ENCODE results near the gene PAGE1. TPM values are rescaled to one million over a fixed set of nuclear protein-coding genes. Genes with fewer than 3 reads are reported as not detected.

Gene PAGE1
- total RNA-seq, 1 experiment from 2014 or later: not detected

DNA sequence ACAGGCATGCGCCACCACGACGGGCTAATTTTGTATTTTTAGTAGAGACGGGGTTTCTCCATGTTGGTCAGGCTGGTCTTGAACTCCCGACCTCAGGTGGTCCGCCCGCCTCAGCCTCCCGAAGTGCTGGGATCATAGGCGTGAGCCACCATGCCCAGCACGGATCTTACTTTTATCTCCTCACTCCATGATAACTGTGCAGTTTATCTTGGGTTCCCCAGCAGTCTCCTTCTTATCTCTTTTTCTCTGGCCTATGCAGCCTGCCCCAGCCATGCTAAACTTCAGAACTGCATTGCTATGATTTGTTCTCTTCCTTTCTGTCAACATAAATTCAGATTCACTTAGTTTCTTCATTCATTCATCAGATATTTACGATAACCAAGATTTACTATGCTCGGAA, 22.4 kb downstream of the PAGE1 start:
- no peaks in the 10 kb centered on the region for H3K27me3 ChIP-seq (replicated peaks; ENCODE audit: control insufficient read depth, insufficient read depth, low read length)
- POLR2A ChIA-PET: no interaction called here
- no peak overlapping the region for H3K27ac Mint-ChIP-seq (ENCODE audit: unreplicated experiment)
- intact Hi-C loops (cut with micrococcal nuclease; ENCODE audit: unreplicated experiment): no loop called here
- DNase-seq: no peak
- no peaks in the 10 kb centered on the region for H3K36me3 Mint-ChIP-seq (ENCODE audit: insufficient read depth, unreplicated experiment)
- H3K4me1 Mint-ChIP-seq (ENCODE audit: low read depth, unreplicated experiment): no peaks in the 10 kb centered on the region
- no peak for TF ChIP-seq CTCF (IDR thresholded peaks at IDR 0.05; ENCODE audit: insufficient read depth in 1 of 2, low read depth in 1 of 2, low read length in 1 of 2, severe bottlenecking in 1 of 2, unreplicated experiment in 1 of 2)
- no peaks in the 10 kb centered on the region for H3K9me3 ChIP-seq
- no peak overlapping the region for H3K4me3 ChIP-seq (ENCODE audit: low read depth, low read length)
- H3K4me1 ChIP-seq: no peaks in the 10 kb centered on the region
- H3K4me3 Mint-ChIP-seq (ENCODE audit: unreplicated experiment): no peak overlapping the region
- no peaks in the 10 kb centered on the region for H3K27me3 Mint-ChIP-seq (ENCODE audit: insufficient read depth, unreplicated experiment)
- H3K9me3 Mint-ChIP-seq (ENCODE audit: unreplicated experiment): peaks cover 9% of the 10 kb centered on the region
- no peaks in the 10 kb centered on the region for H3K36me3 ChIP-seq (ENCODE audit: control insufficient read depth, insufficient read depth, low read length)
- no TSS peak for BruUV-seq (replicated peaks)
- CTCF ChIA-PET: no interaction called here

DNA sequence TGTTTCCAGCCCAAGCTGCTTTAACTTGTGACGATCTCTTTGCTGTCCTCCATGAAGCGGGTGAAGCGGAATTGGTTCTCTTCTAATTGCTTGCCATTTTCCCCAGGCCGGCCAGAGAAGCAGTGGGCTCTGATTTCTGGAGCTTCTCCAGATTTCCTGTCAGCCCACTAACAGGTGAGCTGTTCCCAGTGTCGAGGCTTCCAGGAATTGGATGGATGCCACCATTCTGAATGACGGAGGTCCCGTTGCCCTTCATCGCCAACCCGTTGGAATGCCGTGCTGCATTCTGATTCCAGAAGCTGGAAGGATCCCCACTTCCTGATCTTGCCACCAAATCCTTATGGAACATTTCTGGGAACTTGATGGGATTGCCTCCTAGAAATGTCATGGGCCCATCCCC, 31.0 kb downstream of the PAGE1 start:
- H3K9me3 ChIP-seq: no peaks in the 10 kb centered on the region
- no peaks in the 10 kb centered on the region; the same call in 1 of the 2 replicates for H3K4me1 ChIP-seq
- Mint-ChIP-seq H3K36me3 (ENCODE audit: insufficient read depth, unreplicated experiment) (no peaks in the 10 kb centered on the region), H3K27me3 (ENCODE audit: insufficient read depth, unreplicated experiment) (no peaks in the 10 kb centered on the region), H3K9me3 (ENCODE audit: unreplicated experiment) (no peaks in the 10 kb centered on the region), H3K27ac (ENCODE audit: unreplicated experiment) (no peak overlapping the region), H3K4me3 (ENCODE audit: unreplicated experiment) (no peak overlapping the region), H3K4me1 (ENCODE audit: low read depth, unreplicated experiment) (peaks cover 7% of the 10 kb centered on the region)
- no TSS peak for BruUV-seq (replicated peaks)
- ChIA-PET POLR2A (no interaction called here), CTCF (no interaction called here)
- no peak for TF ChIP-seq CTCF (IDR thresholded peaks at IDR 0.05; ENCODE audit: insufficient read depth in 1 of 2, low read depth in 1 of 2, low read length in 1 of 2, severe bottlenecking in 1 of 2, unreplicated experiment in 1 of 2)
- H3K4me3 ChIP-seq (ENCODE audit: low read depth, low read length): no peak overlapping the region
- no peak for DNase-seq
- intact Hi-C loops (cut with micrococcal nuclease; ENCODE audit: unreplicated experiment): no loop called here
- H3K36me3 ChIP-seq (ENCODE audit: control insufficient read depth, insufficient read depth, low read length): no peaks in the 10 kb centered on the region
- no peaks in the 10 kb centered on the region for H3K27me3 ChIP-seq (replicated peaks; ENCODE audit: control insufficient read depth, insufficient read depth, low read length)

DNA sequence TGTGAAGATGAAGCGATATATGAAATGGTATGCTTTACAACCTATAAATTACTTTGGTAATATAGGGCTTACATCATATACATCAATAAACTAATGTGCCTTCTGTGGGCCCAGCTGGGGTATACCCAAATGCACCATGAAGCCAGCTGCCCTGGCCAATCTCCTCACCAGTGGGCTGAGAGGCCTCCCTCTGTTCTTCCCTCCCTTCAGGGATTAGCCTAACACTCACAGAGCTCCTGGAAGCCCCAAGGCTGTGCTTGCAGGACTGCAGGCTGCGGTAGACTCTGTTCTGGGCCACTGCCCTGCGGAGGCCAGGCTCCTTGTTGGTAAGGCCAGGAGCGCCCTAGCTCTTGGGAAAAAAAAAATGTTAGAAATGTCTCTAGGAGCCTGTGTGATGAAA, 33.9 kb downstream of the PAGE1 start:
- no TSS peak for BruUV-seq (replicated peaks)
- intact Hi-C loops (cut with micrococcal nuclease; ENCODE audit: unreplicated experiment): no loop called here
- no peaks in the 10 kb centered on the region for H3K27me3 Mint-ChIP-seq (ENCODE audit: insufficient read depth, unreplicated experiment)
- H3K9me3 ChIP-seq: no peaks in the 10 kb centered on the region
- H3K4me1 Mint-ChIP-seq (ENCODE audit: low read depth, unreplicated experiment): peaks cover 7% of the 10 kb centered on the region
- H3K4me3 Mint-ChIP-seq (ENCODE audit: unreplicated experiment): no peak overlapping the region
- ChIA-PET POLR2A (no interaction called here), CTCF (no interaction called here)
- no peak overlapping the region for H3K4me3 ChIP-seq (ENCODE audit: low read depth, low read length)
- no peaks in the 10 kb centered on the region; the same call in 1 of the 2 replicates for H3K4me1 ChIP-seq
- no peaks in the 10 kb centered on the region for H3K36me3 Mint-ChIP-seq (ENCODE audit: insufficient read depth, unreplicated experiment)
- H3K9me3 Mint-ChIP-seq (ENCODE audit: unreplicated experiment): no peaks in the 10 kb centered on the region
- TF ChIP-seq CTCF (IDR thresholded peaks at IDR 0.05; ENCODE audit: insufficient read depth in 1 of 2, low read depth in 1 of 2, low read length in 1 of 2, severe bottlenecking in 1 of 2, unreplicated experiment in 1 of 2): no peak
- no peak overlapping the region for H3K27ac Mint-ChIP-seq (ENCODE audit: unreplicated experiment)
- no peaks in the 10 kb centered on the region for H3K36me3 ChIP-seq (ENCODE audit: control insufficient read depth, insufficient read depth, low read length)
- DNase-seq: no peak
- no peaks in the 10 kb centered on the region for H3K27me3 ChIP-seq (replicated peaks; ENCODE audit: control insufficient read depth, insufficient read depth, low read length)

All from Caco-2 (cell line).